Measurements from ENCODE around the gene RAD54L.
"Not testable (repeated sequence)": the region's sequence is repeated elsewhere in the genome, so short reads cannot be mapped to it uniquely, and the experiment has no call there.

Gene RAD54L

GRCh38 chr1:46247436-46248121 lies at the start of gene RAD54L:
RAD54L (plus strand) TSS chr1:46247763; CDS start chr1:46248406, 643 bp downstream.
- DNase-seq: peak; percentile 97

- DNase-seq: peak; percentile 49
Measured at GRCh38 chr1:46197964-46198811, 49.4 kb upstream of the RAD54L start, which contains the start of gene POMGNT1. POMGNT1 (minus strand) TSS chr1:46198434; CDS start chr1:46197821, 613 bp downstream.

- no peak for DNase-seq
Measured at GRCh38 chr1:46199233-46199749, 48.3 kb upstream of the RAD54L start.

GRCh38 chr1:46203738-46204405 lies 43.7 kb upstream of the RAD54L start:
- no peak for DNase-seq

GRCh38 chr1:46204406-46204742 lies 43.2 kb upstream of the RAD54L start:
- DNase-seq: no peak

- DNase-seq: no peak
Measured at GRCh38 chr1:46205141-46205540, 42.4 kb upstream of the RAD54L start.

GRCh38 chr1:46205791-46206190 lies 41.8 kb upstream of the RAD54L start:
- DNase-seq: no peak

GRCh38 chr1:46206399-46206798 lies 41.2 kb upstream of the RAD54L start:
- no peak for DNase-seq

GRCh38 chr1:46210561-46210960 lies 37.0 kb upstream of the RAD54L start:
- DNase-seq: no peak

- DNase-seq: no peak
Measured at GRCh38 chr1:46211051-46211450, 36.5 kb upstream of the RAD54L start.

- DNase-seq: no peak
Measured at GRCh38 chr1:46215504-46215903, 32.1 kb upstream of the RAD54L start.

- DNase-seq: peak; percentile 79
Measured at GRCh38 chr1:46218443-46218842, 29.1 kb upstream of the RAD54L start.

- DNase-seq: peak; percentile 42
Measured at GRCh38 chr1:46219551-46220520, 27.7 kb upstream of the RAD54L start.

GRCh38 chr1:46220808-46221207 lies 26.8 kb upstream of the RAD54L start:
- DNase-seq: no peak

- DNase-seq: no peak
Measured at GRCh38 chr1:46221749-46222148, 25.8 kb upstream of the RAD54L start.

GRCh38 chr1:46223055-46223454 lies 24.5 kb upstream of the RAD54L start:
- not testable (repeated sequence) for DNase-seq

GRCh38 chr1:46223472-46223943 lies 24.1 kb upstream of the RAD54L start:
- peak; percentile 77 for DNase-seq

- DNase-seq: no peak
Measured at GRCh38 chr1:46224966-46225365, 22.6 kb upstream of the RAD54L start.

- DNase-seq: not testable (repeated sequence)
Measured at GRCh38 chr1:46231231-46231630, 16.3 kb upstream of the RAD54L start.

GRCh38 chr1:46236882-46237281 lies 10.7 kb upstream of the RAD54L start:
- DNase-seq: no peak

GRCh38 chr1:46238865-46239264 lies 8.7 kb upstream of the RAD54L start:
- not testable (repeated sequence) for DNase-seq

GRCh38 chr1:46241733-46242132 lies 5.8 kb upstream of the RAD54L start:
- not testable (repeated sequence) for DNase-seq
